Calu3 (cell line): ENCODE measurements around the gene DPP3. TPM values are rescaled to one million over a fixed set of nuclear protein-coding genes. Genes with fewer than 3 reads are reported as not detected.

Experiments used
- BruUV-seq: library from RNA; stranded (reverse); fragments of 400-500 nt; replicated peaks from 2 replicates; lab custom pipeline; 2021; lab: Mats Ljungman, UMichigan
- CTCF ChIA-PET: fragments of 300-600 bp; sonication (Branson Sonifier 250); formaldehyde crosslinking; loops from one replicate; lab custom pipeline; 2022; ENCODE audit warnings: antibody characterized with exemption; lab: Charles Lee
- DNase-seq: peaks from one replicate; pipeline ENCODE4 v3.0.0; 2022
- H3K27ac Mint-ChIP-seq: one replicate; pipeline ENCODE4 v1.8.0; 2022; ENCODE audit warnings: mixed read lengths; ENCODE audit not compliant: unreplicated experiment
- H3K27me3 Mint-ChIP-seq: one replicate; pipeline ENCODE4 v1.8.0; 2022; ENCODE audit warnings: mixed read lengths; ENCODE audit not compliant: unreplicated experiment
- H3K36me3 Mint-ChIP-seq: one replicate; pipeline ENCODE4 v1.8.0; 2022; ENCODE audit warnings: mild to moderate bottlenecking, moderate library complexity, mixed read lengths; ENCODE audit not compliant: insufficient read depth, unreplicated experiment
- H3K4me1 Mint-ChIP-seq: one replicate; pipeline ENCODE4 v1.8.0; 2022; ENCODE audit warnings: mild to moderate bottlenecking, low read depth, mixed read lengths; ENCODE audit not compliant: unreplicated experiment
- H3K4me3 Mint-ChIP-seq: one replicate; pipeline ENCODE4 v1.8.0; 2022; ENCODE audit warnings: mild to moderate bottlenecking, low read depth, moderate library complexity, mixed read lengths; ENCODE audit not compliant: unreplicated experiment
- H3K9me3 Mint-ChIP-seq: one replicate; pipeline ENCODE4 v1.8.0; 2022; ENCODE audit warnings: low read depth, mixed read lengths; ENCODE audit not compliant: unreplicated experiment
- intact Hi-C: fragments of 100-400 bp; cut with micrococcal nuclease; formaldehyde crosslinking; loops from one replicate; pipeline ENCODE4 v1.10.0; 2022; ENCODE audit not compliant: unreplicated experiment
- total RNA-seq: library from RNA; stranded (reverse); gene quantifications from 2 replicates; pipeline ENCODE4 v1.2.3, GENCODE V29; 2022
- TF ChIP-seq, protein P1 (sequence below): fragments of 200-600 bp; IDR thresholded peaks from one replicate; pipeline ENCODE4 v1.8.0; 2022; ENCODE audit warnings: antibody characterized with exemption; ENCODE audit not compliant: unreplicated experiment

DPP3 gene
- total RNA-seq, 1 experiment from 2014 or later = 57.4 TPM

DNA sequence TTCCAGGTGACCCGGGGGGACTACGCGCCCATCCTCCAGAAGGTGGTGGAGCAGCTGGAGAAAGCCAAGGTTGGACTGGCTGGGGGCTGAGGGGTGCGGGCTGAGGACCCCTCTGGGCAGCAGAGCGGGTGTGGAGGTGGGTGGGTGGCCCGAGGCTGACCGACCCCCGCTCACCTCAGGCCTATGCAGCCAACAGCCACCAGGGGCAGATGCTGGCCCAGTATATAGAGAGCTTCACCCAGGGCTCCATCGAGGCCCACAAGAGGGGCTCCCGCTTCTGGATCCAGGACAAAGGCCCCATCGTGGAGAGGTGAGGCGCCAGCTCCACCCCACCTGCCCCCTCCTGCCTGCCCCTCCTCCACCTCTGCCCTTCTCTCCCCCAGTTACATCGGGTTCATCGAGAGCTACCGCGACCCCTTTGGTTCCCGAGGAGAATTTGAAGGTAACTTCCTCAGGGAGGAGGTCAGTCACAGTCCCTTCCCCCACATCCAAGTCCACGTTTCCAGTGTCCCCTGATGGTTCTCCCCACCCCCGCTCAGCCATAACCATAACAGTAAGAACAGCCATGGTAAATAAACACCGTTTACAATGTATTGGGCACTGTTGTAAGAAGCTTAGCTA is 11.2 kb downstream of the DPP3 start:
- TF ChIP-seq, protein P1, sequence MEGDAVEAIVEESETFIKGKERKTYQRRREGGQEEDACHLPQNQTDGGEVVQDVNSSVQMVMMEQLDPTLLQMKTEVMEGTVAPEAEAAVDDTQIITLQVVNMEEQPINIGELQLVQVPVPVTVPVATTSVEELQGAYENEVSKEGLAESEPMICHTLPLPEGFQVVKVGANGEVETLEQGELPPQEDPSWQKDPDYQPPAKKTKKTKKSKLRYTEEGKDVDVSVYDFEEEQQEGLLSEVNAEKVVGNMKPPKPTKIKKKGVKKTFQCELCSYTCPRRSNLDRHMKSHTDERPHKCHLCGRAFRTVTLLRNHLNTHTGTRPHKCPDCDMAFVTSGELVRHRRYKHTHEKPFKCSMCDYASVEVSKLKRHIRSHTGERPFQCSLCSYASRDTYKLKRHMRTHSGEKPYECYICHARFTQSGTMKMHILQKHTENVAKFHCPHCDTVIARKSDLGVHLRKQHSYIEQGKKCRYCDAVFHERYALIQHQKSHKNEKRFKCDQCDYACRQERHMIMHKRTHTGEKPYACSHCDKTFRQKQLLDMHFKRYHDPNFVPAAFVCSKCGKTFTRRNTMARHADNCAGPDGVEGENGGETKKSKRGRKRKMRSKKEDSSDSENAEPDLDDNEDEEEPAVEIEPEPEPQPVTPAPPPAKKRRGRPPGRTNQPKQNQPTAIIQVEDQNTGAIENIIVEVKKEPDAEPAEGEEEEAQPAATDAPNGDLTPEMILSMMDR = peak; percentile 32
- CTCF ChIA-PET = interaction anchor here (0.6 to 1.4 kb wide), 4 partner anchors 61 to 1159 kb away, joined by 3 to 5 read pairs (median 4); partner anchors contain the start of gene ACY3
- intact Hi-C loops = no loop called here
- Mint-ChIP-seq H3K9me3 (no peaks in the 10 kb centered on the region), H3K36me3 (peaks cover 19% of the 10 kb centered on the region), H3K4me3 (no peak overlapping the region), H3K27me3 (no peaks in the 10 kb centered on the region), H3K27ac (no peak overlapping the region), H3K4me1 (no peaks in the 10 kb centered on the region)
- DNase-seq = no peak
- BruUV-seq = no TSS peak

DNA sequence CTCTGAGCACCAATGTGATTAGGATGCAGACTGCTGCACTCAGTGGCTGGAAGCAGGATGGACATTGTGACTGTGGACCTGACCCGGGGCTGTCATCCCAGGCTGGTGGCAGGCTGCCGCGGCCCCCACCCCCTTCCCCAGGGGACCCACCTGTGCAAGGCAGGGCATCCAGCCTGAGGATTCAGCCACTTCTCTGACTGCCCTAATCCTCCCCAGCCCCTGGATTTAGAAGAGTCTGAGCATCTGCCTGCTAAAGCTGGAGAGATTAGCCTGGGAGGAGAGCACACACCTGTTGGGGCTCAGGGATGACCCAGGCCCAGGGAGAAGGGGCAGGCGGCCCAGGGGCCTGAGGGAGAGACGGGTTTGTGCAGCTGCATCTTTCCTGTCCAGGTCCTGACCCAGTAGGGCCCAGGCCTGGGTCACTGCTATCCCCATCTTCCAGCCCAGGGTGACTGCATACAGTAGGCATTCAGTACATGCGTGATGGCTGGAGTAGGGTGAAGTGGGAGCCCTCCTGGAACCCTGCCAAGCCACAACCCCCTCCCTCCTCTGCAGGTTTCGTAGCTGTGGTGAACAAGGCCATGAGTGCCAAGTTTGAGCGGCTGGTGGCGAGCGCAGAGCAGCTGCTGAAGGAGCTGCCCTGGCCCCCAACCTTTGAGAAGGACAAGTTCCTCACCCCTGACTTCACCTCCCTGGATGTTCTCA is 12.1 kb downstream of the DPP3 start:
- CTCF ChIA-PET = interaction anchor here (0.6 to 1.4 kb wide), 4 partner anchors 12 to 1158 kb away, joined by 3 to 5 read pairs (median 4); partner anchors contain the start of genes ACY3 and DPP3
- H3K4me3 Mint-ChIP-seq = no peak overlapping the region
- no peak overlapping the region for H3K27ac Mint-ChIP-seq
- no peaks in the 10 kb centered on the region for H3K4me1 Mint-ChIP-seq
- TF ChIP-seq, protein P1 = no peak
- no peaks in the 10 kb centered on the region for H3K9me3 Mint-ChIP-seq
- no peaks in the 10 kb centered on the region for H3K27me3 Mint-ChIP-seq
- DNase-seq = no peak
- intact Hi-C loops = no loop called here
- peaks cover 25% of the 10 kb centered on the region for H3K36me3 Mint-ChIP-seq
- no TSS peak for BruUV-seq

DNA sequence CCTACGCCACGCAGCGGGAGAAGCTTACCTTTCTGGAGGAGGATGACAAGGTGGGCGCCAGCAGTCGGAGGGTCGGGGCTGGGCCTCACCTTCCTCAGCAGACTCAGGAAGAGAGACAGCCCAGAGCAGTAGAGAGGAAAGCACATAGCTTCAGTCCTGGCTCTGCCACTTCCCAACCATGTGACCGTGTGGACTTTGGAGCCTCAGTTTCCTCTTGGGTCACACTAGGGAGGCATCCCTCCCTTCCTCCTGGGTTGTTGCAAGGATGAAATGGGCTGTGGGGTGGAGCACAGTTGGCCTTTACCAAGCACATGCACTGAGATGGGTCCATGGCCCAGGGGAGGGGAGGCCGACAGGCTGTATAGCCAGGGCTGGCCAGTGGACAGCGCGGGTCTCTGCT is 12.9 kb downstream of the DPP3 start:
- CTCF ChIA-PET = interaction anchor here (1.3 kb wide), 1 partner anchor 13 kb away, joined by 3 read pairs; the partner anchor contains the start of gene DPP3
- H3K9me3 Mint-ChIP-seq = no peaks in the 10 kb centered on the region
- no peak overlapping the region for H3K27ac Mint-ChIP-seq
- TF ChIP-seq, protein P1 = no peak
- BruUV-seq = no TSS peak
- H3K4me3 Mint-ChIP-seq = no peak overlapping the region
- peaks cover 25% of the 10 kb centered on the region for H3K36me3 Mint-ChIP-seq
- no peak for DNase-seq
- intact Hi-C loops = no loop called here
- no peaks in the 10 kb centered on the region for H3K27me3 Mint-ChIP-seq
- no peaks in the 10 kb centered on the region for H3K4me1 Mint-ChIP-seq

DNA sequence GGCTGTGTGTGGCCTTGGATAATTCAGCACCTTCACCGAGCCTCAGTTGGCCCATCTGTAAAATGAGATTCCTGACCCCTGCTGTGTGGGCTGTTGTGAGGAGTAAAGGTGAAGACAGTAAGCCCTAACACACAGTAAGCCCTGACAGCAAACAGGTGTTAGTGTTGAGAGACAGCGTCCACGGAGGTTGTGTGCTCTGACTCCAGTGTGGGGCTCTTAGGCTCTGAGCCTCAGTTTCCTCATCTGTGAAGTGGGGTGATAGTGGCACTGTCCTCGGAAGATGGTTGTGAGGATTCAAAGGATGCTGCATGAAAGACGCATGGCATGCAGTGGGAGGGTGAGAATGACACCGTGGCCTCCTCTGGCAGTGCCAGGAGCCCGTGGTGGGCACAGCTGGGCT is 14.2 kb downstream of the DPP3 start:
- H3K27ac Mint-ChIP-seq = no peak overlapping the region
- DNase-seq = no peak
- no peaks in the 10 kb centered on the region for H3K4me1 Mint-ChIP-seq
- CTCF ChIA-PET = interaction anchor here (0.6 kb wide), 2 partner anchors 22 to 704 kb away, joined by 3 read pairs; no protein-coding TSS in a partner anchor
- H3K9me3 Mint-ChIP-seq = no peaks in the 10 kb centered on the region
- peaks cover 33% of the 10 kb centered on the region for H3K36me3 Mint-ChIP-seq
- intact Hi-C loops = no loop called here
- no TSS peak for BruUV-seq
- no peaks in the 10 kb centered on the region for H3K27me3 Mint-ChIP-seq
- TF ChIP-seq, protein P1 = no peak
- H3K4me3 Mint-ChIP-seq = no peak overlapping the region
